Stimulated activated naive CD8-positive, alpha-beta T cell treated with anti-CD3 and anti-CD28 coated beads, Interleukin-15, Interleukin-2, amounts not matched to agents 100 ng/mL and 50 ng/mL, for 24 hours (primary cell): ENCODE measurements around the gene ERCC6L2.
A peak's percentile ranks its signal among the peaks of the same experiment; 100 is the strongest.

Source experiments
- H3K27ac Mint-ChIP-seq: one replicate; pipeline ENCODE4 v1.8.0; 2021; ENCODE audit warnings: mild to moderate bottlenecking, mixed read lengths
- H3K27me3 Mint-ChIP-seq: one replicate; pipeline ENCODE4 v1.8.0; 2021; ENCODE audit warnings: mixed read lengths
- H3K36me3 Mint-ChIP-seq: one replicate; pipeline ENCODE4 v1.8.0; 2021; ENCODE audit warnings: low read depth, mixed read lengths
- H3K4me1 Mint-ChIP-seq: one replicate; pipeline ENCODE4 v1.8.0; 2021; ENCODE audit warnings: low read depth, mixed read lengths
- H3K4me3 Mint-ChIP-seq: one replicate; pipeline ENCODE4 v1.8.0; 2021; ENCODE audit warnings: mild to moderate bottlenecking, mixed read lengths
- H3K9me3 Mint-ChIP-seq: one replicate; pipeline ENCODE4 v1.8.0; 2021; ENCODE audit warnings: mixed read lengths

Gene ERCC6L2

GRCh38 chr9:95854386-95855020 is 21.0 kb upstream of the ERCC6L2 start:
- H3K27ac Mint-ChIP-seq = no peak overlapping the region
- H3K36me3 Mint-ChIP-seq = peaks cover 4% of the 10 kb centered on the region
- H3K9me3 Mint-ChIP-seq = no peaks in the 10 kb centered on the region
- peaks cover 44% of the 10 kb centered on the region for H3K4me1 Mint-ChIP-seq
- H3K4me3 Mint-ChIP-seq = no peak overlapping the region
- H3K27me3 Mint-ChIP-seq = no peaks in the 10 kb centered on the region

GRCh38 chr9:95855961-95856360 is 19.5 kb upstream of the ERCC6L2 start:
- Mint-ChIP-seq H3K27me3 (no peaks in the 10 kb centered on the region), H3K9me3 (no peaks in the 10 kb centered on the region), H3K27ac (no peak overlapping the region), H3K4me3 (no peak overlapping the region), H3K4me1 (peaks cover 44% of the 10 kb centered on the region), H3K36me3 (peaks cover 4% of the 10 kb centered on the region)

GRCh38 chr9:95857124-95857523 is 18.4 kb upstream of the ERCC6L2 start:
- Mint-ChIP-seq H3K9me3 (peaks cover 7% of the 10 kb centered on the region), H3K4me3 (no peak overlapping the region), H3K27me3 (no peaks in the 10 kb centered on the region), H3K27ac (no peak overlapping the region), H3K36me3 (peaks cover 5% of the 10 kb centered on the region), H3K4me1 (peaks cover 35% of the 10 kb centered on the region)

- Mint-ChIP-seq H3K27ac (no peak overlapping the region), H3K4me1 (peaks cover 27% of the 10 kb centered on the region), H3K27me3 (no peaks in the 10 kb centered on the region), H3K4me3 (no peak overlapping the region), H3K36me3 (peaks cover 6% of the 10 kb centered on the region), H3K9me3 (peaks cover 12% of the 10 kb centered on the region)
Measured at GRCh38 chr9:95857896-95858295, 17.6 kb upstream of the ERCC6L2 start.

- H3K36me3 Mint-ChIP-seq = peaks cover 22% of the 10 kb centered on the region
- H3K4me3 Mint-ChIP-seq = no peak overlapping the region
- H3K4me1 Mint-ChIP-seq = peaks cover 19% of the 10 kb centered on the region
- H3K27me3 Mint-ChIP-seq = no peaks in the 10 kb centered on the region
- peaks cover 20% of the 10 kb centered on the region for H3K9me3 Mint-ChIP-seq
- no peak overlapping the region for H3K27ac Mint-ChIP-seq
Measured at GRCh38 chr9:95862343-95862742, 13.1 kb upstream of the ERCC6L2 start.

- Mint-ChIP-seq H3K9me3 (peaks cover 20% of the 10 kb centered on the region), H3K36me3 (peaks cover 31% of the 10 kb centered on the region), H3K27ac (no peak overlapping the region), H3K4me3 (no peak overlapping the region), H3K4me1 (peaks cover 5% of the 10 kb centered on the region), H3K27me3 (no peaks in the 10 kb centered on the region)
Measured at GRCh38 chr9:95864852-95865580, 10.5 kb upstream of the ERCC6L2 start.

- peaks cover 18% of the 10 kb centered on the region for H3K4me1 Mint-ChIP-seq
- no peak overlapping the region for H3K4me3 Mint-ChIP-seq
- H3K27ac Mint-ChIP-seq = no peak overlapping the region
- H3K9me3 Mint-ChIP-seq = peaks cover 17% of the 10 kb centered on the region
- H3K27me3 Mint-ChIP-seq = no peaks in the 10 kb centered on the region
- H3K36me3 Mint-ChIP-seq = peaks cover 59% of the 10 kb centered on the region
Measured at GRCh38 chr9:95870352-95870751, 5.1 kb upstream of the ERCC6L2 start.

GRCh38 chr9:95870906-95871305 is 4.6 kb upstream of the ERCC6L2 start:
- Mint-ChIP-seq H3K4me3 (no peak overlapping the region), H3K36me3 (peaks cover 55% of the 10 kb centered on the region), H3K9me3 (peaks cover 17% of the 10 kb centered on the region), H3K27ac (no peak overlapping the region), H3K27me3 (no peaks in the 10 kb centered on the region), H3K4me1 (peaks cover 15% of the 10 kb centered on the region)

- Mint-ChIP-seq H3K4me1 (peaks cover 20% of the 10 kb centered on the region), H3K9me3 (peaks cover 17% of the 10 kb centered on the region), H3K27ac (no peak overlapping the region), H3K27me3 (no peaks in the 10 kb centered on the region), H3K36me3 (peaks cover 56% of the 10 kb centered on the region), H3K4me3 (no peak overlapping the region)
Measured at GRCh38 chr9:95874303-95874988, 1.0 kb upstream of the ERCC6L2 start.

GRCh38 chr9:95874989-95875304 is 544 bp upstream of the ERCC6L2 start:
- no peaks in the 10 kb centered on the region for H3K27me3 Mint-ChIP-seq
- H3K4me3 Mint-ChIP-seq = no peak overlapping the region
- peaks cover 17% of the 10 kb centered on the region for H3K9me3 Mint-ChIP-seq
- H3K36me3 Mint-ChIP-seq = peaks cover 52% of the 10 kb centered on the region
- no peak overlapping the region for H3K27ac Mint-ChIP-seq
- H3K4me1 Mint-ChIP-seq = peaks cover 25% of the 10 kb centered on the region

- Mint-ChIP-seq H3K9me3 (peaks cover 17% of the 10 kb centered on the region), H3K4me3 (no peak overlapping the region), H3K27me3 (no peaks in the 10 kb centered on the region), H3K36me3 (peaks cover 45% of the 10 kb centered on the region), H3K27ac (no peak overlapping the region), H3K4me1 (peaks cover 37% of the 10 kb centered on the region)
Measured at GRCh38 chr9:95876138-95876444, 600 bp downstream of the ERCC6L2 start.

GRCh38 chr9:95876595-95876994 is 1.1 kb downstream of the ERCC6L2 start:
- Mint-ChIP-seq H3K4me1 (peaks cover 42% of the 10 kb centered on the region), H3K36me3 (peaks cover 44% of the 10 kb centered on the region), H3K27ac (no peak overlapping the region), H3K9me3 (peaks cover 17% of the 10 kb centered on the region), H3K27me3 (no peaks in the 10 kb centered on the region), H3K4me3 (no peak overlapping the region)

GRCh38 chr9:95877984-95878383 is 2.5 kb downstream of the ERCC6L2 start:
- peaks cover 56% of the 10 kb centered on the region for H3K4me1 Mint-ChIP-seq
- no peak overlapping the region for H3K27ac Mint-ChIP-seq

GRCh38 chr9:95879591-95879990 is 4.1 kb downstream of the ERCC6L2 start:
- Mint-ChIP-seq H3K27me3 (no peaks in the 10 kb centered on the region), H3K9me3 (no peaks in the 10 kb centered on the region), H3K4me3 (no peak overlapping the region), H3K4me1 (peaks cover 60% of the 10 kb centered on the region), H3K27ac (peak overlapping the region; percentile 82), H3K36me3 (peaks cover 47% of the 10 kb centered on the region)

More at GRCh38 chr9:95877984-95878383, 2.5 kb downstream of the ERCC6L2 start:
- Mint-ChIP-seq H3K9me3 (peaks cover 7% of the 10 kb centered on the region), H3K4me3 (no peak overlapping the region), H3K27me3 (no peaks in the 10 kb centered on the region), H3K36me3 (peaks cover 43% of the 10 kb centered on the region)

GRCh38 chr9:95880021-95880690 is 4.7 kb downstream of the ERCC6L2 start:
- H3K9me3 Mint-ChIP-seq = no peaks in the 10 kb centered on the region
- H3K4me1 Mint-ChIP-seq = peaks cover 62% of the 10 kb centered on the region
- H3K36me3 Mint-ChIP-seq = peaks cover 49% of the 10 kb centered on the region
- peak overlapping the region; percentile 82 for H3K27ac Mint-ChIP-seq
- peak overlapping the region; percentile 27 for H3K4me3 Mint-ChIP-seq
- H3K27me3 Mint-ChIP-seq = no peaks in the 10 kb centered on the region
